PFSK-1 (cell line): ENCODE measurements around the gene NUP98.

Source experiments
- FOXP2 ChIP-seq: optimal IDR thresholded peaks from 2 replicates; pipeline ENCODE3; 2011; ENCODE audit warnings: borderline replicate concordance, control low read depth, inconsistent platforms; ENCODE audit not compliant: insufficient read depth; ENCODE audit errors: extremely low read length, extremely low read depth
- POLR2AphosphoS5 ChIP-seq: IDR thresholded peaks from 2 replicates; pipeline ENCODE4 v1.6.1; 2012; ENCODE audit warnings: low read depth, mild to moderate bottlenecking, control low read depth, low read length, moderate library complexity
- SIN3A ChIP-seq: IDR thresholded peaks from 2 replicates; pipeline ENCODE4 v1.6.1; 2012; ENCODE audit warnings: mild to moderate bottlenecking, low read length, moderate library complexity, borderline replicate concordance; ENCODE audit not compliant: insufficient read depth
- TAF1 ChIP-seq: IDR thresholded peaks from 2 replicates; pipeline ENCODE4 v1.6.1; 2012; ENCODE audit warnings: low read length, control low read depth, borderline replicate concordance; ENCODE audit not compliant: insufficient read depth
- TF ChIP-seq, protein P1 (sequence below), 2 experiments: IDR thresholded peaks; 2 replicates each; pipeline versions ENCODE4 v1.6.1 to v1.8.0; 2011 to 2012; ENCODE audit warnings: low read depth in 2 of 2, low read length in 2 of 2, control low read depth in 1 of 2, inconsistent platforms in 1 of 2, mild to moderate bottlenecking in 1 of 2, moderate library complexity in 1 of 2; ENCODE audit not compliant: insufficient read depth in 1 of 2

The NUP98 gene

DNA sequence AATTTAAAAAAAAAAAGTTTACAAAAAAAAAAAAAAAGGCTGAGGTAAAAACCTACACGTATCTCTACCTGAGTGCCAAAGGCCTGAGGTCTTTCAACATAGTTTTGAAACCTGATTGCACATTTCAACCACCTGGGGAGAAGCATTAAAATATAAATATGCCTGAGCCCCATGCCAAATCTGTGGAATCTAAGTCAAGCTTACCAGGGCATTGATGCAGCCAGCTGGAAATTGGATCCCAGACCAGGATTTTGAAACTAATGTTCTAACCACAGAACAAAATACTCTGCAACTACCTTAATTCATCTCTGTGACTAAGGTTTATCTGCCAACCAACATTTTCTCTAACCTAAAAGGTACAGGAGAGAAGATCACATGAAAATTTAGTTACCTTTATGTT, 87.4 kb downstream of the NUP98 start:
- TF ChIP-seq FOXP2 = no peak
- TF ChIP-seq, protein P1, sequence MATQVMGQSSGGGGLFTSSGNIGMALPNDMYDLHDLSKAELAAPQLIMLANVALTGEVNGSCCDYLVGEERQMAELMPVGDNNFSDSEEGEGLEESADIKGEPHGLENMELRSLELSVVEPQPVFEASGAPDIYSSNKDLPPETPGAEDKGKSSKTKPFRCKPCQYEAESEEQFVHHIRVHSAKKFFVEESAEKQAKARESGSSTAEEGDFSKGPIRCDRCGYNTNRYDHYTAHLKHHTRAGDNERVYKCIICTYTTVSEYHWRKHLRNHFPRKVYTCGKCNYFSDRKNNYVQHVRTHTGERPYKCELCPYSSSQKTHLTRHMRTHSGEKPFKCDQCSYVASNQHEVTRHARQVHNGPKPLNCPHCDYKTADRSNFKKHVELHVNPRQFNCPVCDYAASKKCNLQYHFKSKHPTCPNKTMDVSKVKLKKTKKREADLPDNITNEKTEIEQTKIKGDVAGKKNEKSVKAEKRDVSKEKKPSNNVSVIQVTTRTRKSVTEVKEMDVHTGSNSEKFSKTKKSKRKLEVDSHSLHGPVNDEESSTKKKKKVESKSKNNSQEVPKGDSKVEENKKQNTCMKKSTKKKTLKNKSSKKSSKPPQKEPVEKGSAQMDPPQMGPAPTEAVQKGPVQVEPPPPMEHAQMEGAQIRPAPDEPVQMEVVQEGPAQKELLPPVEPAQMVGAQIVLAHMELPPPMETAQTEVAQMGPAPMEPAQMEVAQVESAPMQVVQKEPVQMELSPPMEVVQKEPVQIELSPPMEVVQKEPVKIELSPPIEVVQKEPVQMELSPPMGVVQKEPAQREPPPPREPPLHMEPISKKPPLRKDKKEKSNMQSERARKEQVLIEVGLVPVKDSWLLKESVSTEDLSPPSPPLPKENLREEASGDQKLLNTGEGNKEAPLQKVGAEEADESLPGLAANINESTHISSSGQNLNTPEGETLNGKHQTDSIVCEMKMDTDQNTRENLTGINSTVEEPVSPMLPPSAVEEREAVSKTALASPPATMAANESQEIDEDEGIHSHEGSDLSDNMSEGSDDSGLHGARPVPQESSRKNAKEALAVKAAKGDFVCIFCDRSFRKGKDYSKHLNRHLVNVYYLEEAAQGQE (IDR thresholded peaks at IDR 0.05; ENCODE audit: insufficient read depth in 1 of 2, low read depth in 2 of 2, low read length in 2 of 2) = no peak
- TF ChIP-seq POLR2AphosphoS5 = no peak
- TF ChIP-seq SIN3A = no peak
- no peak for TF ChIP-seq TAF1

DNA sequence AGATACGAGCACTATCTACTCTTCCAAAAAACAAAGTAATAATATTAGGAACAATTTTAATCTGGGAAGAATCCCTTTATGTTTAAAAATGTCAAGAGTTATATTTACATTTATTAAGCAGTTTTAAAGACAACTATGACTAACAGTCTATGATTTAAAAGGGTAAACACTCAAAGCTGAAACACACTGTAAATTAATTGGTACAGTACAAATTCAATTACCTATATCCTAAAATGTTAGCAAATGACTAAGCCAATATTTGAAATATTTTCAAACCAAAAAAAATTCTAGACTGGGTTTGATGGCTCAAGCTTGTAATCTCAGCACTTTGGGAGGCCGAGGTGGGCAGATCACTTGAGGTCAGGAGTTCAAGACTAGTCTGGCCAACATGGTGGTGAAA, 90.2 kb downstream of the NUP98 start:
- TF ChIP-seq FOXP2 (no peak), TAF1 (no peak), POLR2AphosphoS5 (no peak), SIN3A (no peak)
- TF ChIP-seq, protein P1 (IDR thresholded peaks at IDR 0.05; ENCODE audit: insufficient read depth in 1 of 2, low read depth in 2 of 2, low read length in 2 of 2) = no peak

DNA sequence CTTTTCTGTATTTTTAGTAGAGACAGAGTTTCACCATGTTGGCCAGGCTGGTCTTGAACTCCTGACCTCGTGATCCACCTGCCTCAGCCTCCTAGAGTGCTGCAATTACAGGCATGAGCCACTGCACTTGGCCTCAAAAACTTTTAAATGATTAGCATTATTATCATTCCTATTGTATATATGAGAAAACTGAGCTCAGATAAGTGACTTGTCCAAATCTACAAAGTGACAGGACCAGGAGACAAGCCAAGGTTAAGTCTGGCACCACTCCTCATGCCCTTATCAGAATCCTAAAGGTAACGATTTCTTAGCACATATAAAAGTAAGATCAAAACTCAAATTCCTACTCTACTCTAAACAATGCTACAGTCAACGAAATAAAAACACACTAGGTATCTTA, 94.0 kb downstream of the NUP98 start:
- TF ChIP-seq, protein P1 (IDR thresholded peaks at IDR 0.05; ENCODE audit: insufficient read depth in 1 of 2, low read depth in 2 of 2, low read length in 2 of 2) = no peak
- TF ChIP-seq POLR2AphosphoS5 = no peak
- TF ChIP-seq TAF1 = no peak
- TF ChIP-seq FOXP2 = no peak
- TF ChIP-seq SIN3A = no peak

DNA sequence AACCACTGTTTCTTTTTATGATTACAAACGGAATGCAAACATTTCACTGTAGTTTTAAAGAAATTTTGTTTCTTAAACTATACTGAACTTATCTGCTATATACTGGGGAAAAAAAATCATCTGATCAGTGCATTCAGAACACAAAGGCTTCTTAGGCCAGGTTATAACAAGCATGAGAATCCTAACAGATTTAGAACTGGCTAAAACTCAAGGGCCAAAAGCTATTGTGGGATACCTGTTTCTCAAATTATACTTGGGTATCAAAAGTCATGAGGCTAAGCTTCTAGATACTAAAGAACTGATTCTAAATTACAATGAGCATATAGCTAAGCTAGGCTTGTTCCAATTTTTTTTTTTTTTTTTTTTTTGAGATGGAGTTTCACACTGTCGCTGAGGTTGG, 96.4 kb downstream of the NUP98 start:
- TF ChIP-seq, protein P1 (IDR thresholded peaks at IDR 0.05; ENCODE audit: insufficient read depth in 1 of 2, low read depth in 2 of 2, low read length in 2 of 2) = no peak
- TF ChIP-seq TAF1 (no peak), SIN3A (no peak), POLR2AphosphoS5 (no peak), FOXP2 (no peak)

DNA sequence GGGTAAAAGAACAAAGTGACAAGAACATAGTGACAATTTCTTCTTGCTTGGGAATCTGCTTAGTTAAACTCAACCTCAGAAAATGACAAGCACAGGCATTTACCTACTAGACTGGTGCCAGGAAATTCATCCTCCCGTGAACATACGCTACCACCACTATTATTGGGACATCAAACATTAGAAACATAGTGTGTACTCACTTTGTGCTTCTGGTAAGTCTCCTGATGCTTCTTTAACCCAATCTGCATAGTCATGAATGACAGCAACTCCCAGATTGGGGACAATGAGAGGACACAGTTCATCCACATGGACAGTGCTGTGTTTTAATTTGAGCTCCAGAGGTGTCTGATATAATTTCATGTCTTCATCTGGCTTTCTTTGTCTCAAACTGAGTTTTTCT, 96.9 kb downstream of the NUP98 start:
- TF ChIP-seq SIN3A (no peak), TAF1 (no peak), FOXP2 (no peak), POLR2AphosphoS5 (no peak)
- TF ChIP-seq, protein P1 (IDR thresholded peaks at IDR 0.05; ENCODE audit: insufficient read depth in 1 of 2, low read depth in 2 of 2, low read length in 2 of 2) = no peak
